ENCODE measurements around the gene RCOR2.

DNA sequence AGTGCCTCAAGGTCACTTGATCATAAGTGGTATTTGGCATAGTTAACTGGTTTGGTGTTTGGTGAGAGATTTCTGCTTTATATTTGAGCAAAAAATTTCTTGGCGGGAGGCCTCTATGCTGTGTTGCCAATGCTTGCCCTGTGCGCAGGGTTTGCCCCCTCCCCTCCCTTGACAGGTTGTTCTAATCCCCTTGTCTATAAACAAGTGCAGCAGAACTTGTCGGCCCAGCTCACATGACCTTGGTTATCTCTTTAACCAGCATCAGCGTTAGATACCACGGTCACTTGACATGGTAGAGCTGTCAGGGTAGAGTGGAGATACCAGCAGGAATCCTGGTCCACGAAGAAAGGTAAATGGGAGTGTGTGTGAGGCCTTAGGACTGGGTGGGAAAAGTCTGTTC is 42.5 kb downstream of the RCOR2 start:
- TF ChIP-seq POLR2AphosphoS5 (IDR thresholded peaks at IDR 0.05; ENCODE audit: low read depth, low read length) = no peak
- TF ChIP-seq TAF1 (IDR thresholded peaks at IDR 0.05; ENCODE audit: borderline replicate concordance, low read depth, low read length) = no peak
- no peak for TF ChIP-seq POLR2A (IDR thresholded peaks at IDR 0.05; ENCODE audit: low read depth, low read length)

All from GM12892 (cell line).